ENCODE results near the gene SUPT20HL2.
"Not testable (repeated sequence)": the region's sequence is repeated elsewhere in the genome, so short reads cannot be mapped to it uniquely, and the experiment has no call there.

Gene SUPT20HL2

GRCh38 chrX:24317567-24317966 is 3.7 kb upstream of the SUPT20HL2 start:
- no peaks in the 10 kb centered on the region for H3K9me3 ChIP-seq (ENCODE audit: control insufficient read depth, insufficient read depth, low read length)
- no peaks in the 10 kb centered on the region for H3F3A ChIP-seq (ENCODE audit: control insufficient read depth, insufficient read depth)
- no peak overlapping the region for H3K4me2 ChIP-seq (ENCODE audit: low read length)
- H3K4me1 ChIP-seq (ENCODE audit: control insufficient read depth, low read length): no peaks in the 10 kb centered on the region
- H4K20me1 ChIP-seq (ENCODE audit: control insufficient read depth, insufficient read depth, low read depth, low read length): no peaks in the 10 kb centered on the region
- H3K36me3 ChIP-seq (ENCODE audit: control insufficient read depth, low read length): no peaks in the 10 kb centered on the region
- H3K27ac ChIP-seq (ENCODE audit: low read depth, low read length): no peak overlapping the region
- H3K79me2 ChIP-seq (ENCODE audit: control insufficient read depth, low read length): no peaks in the 10 kb centered on the region
- no peak for TF ChIP-seq EZH2phosphoT487 (IDR thresholded peaks at IDR 0.05; ENCODE audit: borderline replicate concordance, low read length)
- TF ChIP-seq CTCF (IDR thresholded peaks at IDR 0.05; ENCODE audit: low read depth, low read length, poor library complexity, severe bottlenecking): no peak
- no peak overlapping the region for H3K4me3 ChIP-seq (ENCODE audit: low read length)
- H3K9me2 ChIP-seq (replicated peaks; ENCODE audit: control insufficient read depth, low read length): no peaks in the 10 kb centered on the region
- H3K27me3 ChIP-seq (ENCODE audit: control insufficient read depth, low read length): no peaks in the 10 kb centered on the region

GRCh38 chrX:24316111-24316510 is 2.2 kb upstream of the SUPT20HL2 start:
- no peak overlapping the region for H3K4me2 ChIP-seq (ENCODE audit: low read length)
- no peaks in the 10 kb centered on the region for H3K36me3 ChIP-seq (ENCODE audit: control insufficient read depth, low read length)
- H3K79me2 ChIP-seq (ENCODE audit: control insufficient read depth, low read length): no peaks in the 10 kb centered on the region
- no peaks in the 10 kb centered on the region for H3K27me3 ChIP-seq (ENCODE audit: control insufficient read depth, low read length)
- no peaks in the 10 kb centered on the region for H4K20me1 ChIP-seq (ENCODE audit: control insufficient read depth, insufficient read depth, low read depth, low read length)
- H3K9me3 ChIP-seq (ENCODE audit: control insufficient read depth, insufficient read depth, low read length): no peaks in the 10 kb centered on the region
- no peak for TF ChIP-seq EZH2phosphoT487 (IDR thresholded peaks at IDR 0.05; ENCODE audit: borderline replicate concordance, low read length)
- TF ChIP-seq CTCF (IDR thresholded peaks at IDR 0.05; ENCODE audit: low read depth, low read length, poor library complexity, severe bottlenecking): no peak
- no peaks in the 10 kb centered on the region for H3K9me2 ChIP-seq (replicated peaks; ENCODE audit: control insufficient read depth, low read length)
- H3K4me1 ChIP-seq (ENCODE audit: control insufficient read depth, low read length): no peaks in the 10 kb centered on the region
- no peaks in the 10 kb centered on the region for H3F3A ChIP-seq (ENCODE audit: control insufficient read depth, insufficient read depth)
- H3K27ac ChIP-seq (ENCODE audit: low read depth, low read length): no peak overlapping the region
- no peak overlapping the region for H3K4me3 ChIP-seq (ENCODE audit: low read length)

GRCh38 chrX:24312249-24312607 is 1.6 kb downstream of the SUPT20HL2 start:
- H3K4me2 ChIP-seq (ENCODE audit: low read length); H3K79me2 ChIP-seq (ENCODE audit: control insufficient read depth, low read length); H3K4me3 ChIP-seq (ENCODE audit: low read length); H3K27me3 ChIP-seq (ENCODE audit: control insufficient read depth, low read length); H3K27ac ChIP-seq (ENCODE audit: low read depth, low read length); H3K9me2 ChIP-seq (replicated peaks; ENCODE audit: control insufficient read depth, low read length); H3F3A ChIP-seq (ENCODE audit: control insufficient read depth, insufficient read depth); H3K4me1 ChIP-seq (ENCODE audit: control insufficient read depth, low read length); H3K9me3 ChIP-seq (ENCODE audit: control insufficient read depth, insufficient read depth, low read length); H4K20me1 ChIP-seq (ENCODE audit: control insufficient read depth, insufficient read depth, low read depth, low read length); H3K36me3 ChIP-seq (ENCODE audit: control insufficient read depth, low read length): not testable (repeated sequence)

GRCh38 chrX:24311507-24312248 is 2.2 kb downstream of the SUPT20HL2 start:
- not testable (repeated sequence) for H3K9me2 ChIP-seq (replicated peaks; ENCODE audit: control insufficient read depth, low read length); H3K27me3 ChIP-seq (ENCODE audit: control insufficient read depth, low read length); H3F3A ChIP-seq (ENCODE audit: control insufficient read depth, insufficient read depth); H3K4me3 ChIP-seq (ENCODE audit: low read length); H4K20me1 ChIP-seq (ENCODE audit: control insufficient read depth, insufficient read depth, low read depth, low read length); H3K36me3 ChIP-seq (ENCODE audit: control insufficient read depth, low read length); H3K4me2 ChIP-seq (ENCODE audit: low read length); H3K79me2 ChIP-seq (ENCODE audit: control insufficient read depth, low read length); H3K9me3 ChIP-seq (ENCODE audit: control insufficient read depth, insufficient read depth, low read length); H3K27ac ChIP-seq (ENCODE audit: low read depth, low read length); H3K4me1 ChIP-seq (ENCODE audit: control insufficient read depth, low read length)

GRCh38 chrX:24310916-24311315 is 3.0 kb downstream of the SUPT20HL2 start:
- not testable (repeated sequence) for H3K27me3 ChIP-seq (ENCODE audit: control insufficient read depth, low read length); H3K4me3 ChIP-seq (ENCODE audit: low read length); H4K20me1 ChIP-seq (ENCODE audit: control insufficient read depth, insufficient read depth, low read depth, low read length); H3F3A ChIP-seq (ENCODE audit: control insufficient read depth, insufficient read depth); H3K79me2 ChIP-seq (ENCODE audit: control insufficient read depth, low read length); H3K36me3 ChIP-seq (ENCODE audit: control insufficient read depth, low read length); H3K4me1 ChIP-seq (ENCODE audit: control insufficient read depth, low read length); H3K9me2 ChIP-seq (replicated peaks; ENCODE audit: control insufficient read depth, low read length); H3K9me3 ChIP-seq (ENCODE audit: control insufficient read depth, insufficient read depth, low read length); H3K4me2 ChIP-seq (ENCODE audit: low read length); H3K27ac ChIP-seq (ENCODE audit: low read depth, low read length)

GRCh38 chrX:24309580-24310374 is 4.1 kb downstream of the SUPT20HL2 start:
- not testable (repeated sequence) for H3K27ac ChIP-seq (ENCODE audit: low read depth, low read length); H3K4me2 ChIP-seq (ENCODE audit: low read length); H3K36me3 ChIP-seq (ENCODE audit: control insufficient read depth, low read length); H4K20me1 ChIP-seq (ENCODE audit: control insufficient read depth, insufficient read depth, low read depth, low read length); H3K4me1 ChIP-seq (ENCODE audit: control insufficient read depth, low read length); H3K4me3 ChIP-seq (ENCODE audit: low read length); H3K9me2 ChIP-seq (replicated peaks; ENCODE audit: control insufficient read depth, low read length); H3K79me2 ChIP-seq (ENCODE audit: control insufficient read depth, low read length); H3K9me3 ChIP-seq (ENCODE audit: control insufficient read depth, insufficient read depth, low read length); H3K27me3 ChIP-seq (ENCODE audit: control insufficient read depth, low read length); H3F3A ChIP-seq (ENCODE audit: control insufficient read depth, insufficient read depth)

All from DOHH2 (cell line).